Measurements from ENCODE around the gene PSMD1.
"Not testable (repeated sequence)": the region's sequence is repeated elsewhere in the genome, so short reads cannot be mapped to it uniquely, and the experiment has no call there.

Gene PSMD1

GRCh38 chr2:231056453-231057416 lies at the start of gene PSMD1:
Gene PSMD1, plus strand, starts transcription at chr2:231056867. Its CDS starts 159 bp downstream, at chr2:231057026.
- DNase-seq (ENCODE audit: low read depth in 2 of 2), result peak; percentile 88 to 90

GRCh38 chr2:231007286-231008098 lies 49.2 kb upstream of the PSMD1 start:
- no peak for DNase-seq (ENCODE audit: low read depth in 2 of 2)

GRCh38 chr2:231008131-231008530 lies 48.5 kb upstream of the PSMD1 start:
- no peak for DNase-seq (ENCODE audit: low read depth in 2 of 2)

- no peak for DNase-seq (ENCODE audit: low read depth in 2 of 2)
Measured at GRCh38 chr2:231009236-231009919, 47.3 kb upstream of the PSMD1 start.

GRCh38 chr2:231010201-231010730 lies 46.4 kb upstream of the PSMD1 start:
- no peak for DNase-seq (ENCODE audit: low read depth in 2 of 2)

- DNase-seq (ENCODE audit: low read depth in 2 of 2), result no peak
Measured at GRCh38 chr2:231011526-231011925, 45.1 kb upstream of the PSMD1 start.

GRCh38 chr2:231012463-231012862 lies 44.2 kb upstream of the PSMD1 start:
- DNase-seq (ENCODE audit: low read depth in 2 of 2), result no peak

GRCh38 chr2:231013820-231014219 lies 42.8 kb upstream of the PSMD1 start:
- DNase-seq (ENCODE audit: low read depth in 2 of 2), result no peak

GRCh38 chr2:231015478-231015877 lies 41.2 kb upstream of the PSMD1 start:
- DNase-seq (ENCODE audit: low read depth in 2 of 2), result no peak

- no peak for DNase-seq (ENCODE audit: low read depth in 2 of 2)
Measured at GRCh38 chr2:231015926-231016325, 40.7 kb upstream of the PSMD1 start.

- DNase-seq (ENCODE audit: low read depth in 2 of 2), result no peak
Measured at GRCh38 chr2:231016566-231017230, 40.0 kb upstream of the PSMD1 start.

GRCh38 chr2:231017231-231017598 lies 39.5 kb upstream of the PSMD1 start:
- no peak for DNase-seq (ENCODE audit: low read depth in 2 of 2)

GRCh38 chr2:231018184-231018583 lies 38.5 kb upstream of the PSMD1 start:
- no peak for DNase-seq (ENCODE audit: low read depth in 2 of 2)

- DNase-seq (ENCODE audit: low read depth in 2 of 2), result not testable (repeated sequence)
Measured at GRCh38 chr2:231025059-231025458, 31.6 kb upstream of the PSMD1 start.

GRCh38 chr2:231028889-231029288 lies 27.8 kb upstream of the PSMD1 start:
- no peak for DNase-seq (ENCODE audit: low read depth in 2 of 2)

- DNase-seq (ENCODE audit: low read depth in 2 of 2), result no peak
Measured at GRCh38 chr2:231029563-231029962, 27.1 kb upstream of the PSMD1 start.

- DNase-seq (ENCODE audit: low read depth in 2 of 2), result no peak
Measured at GRCh38 chr2:231030725-231031124, 25.9 kb upstream of the PSMD1 start.

GRCh38 chr2:231032575-231033140 lies 24.0 kb upstream of the PSMD1 start:
- DNase-seq (ENCODE audit: low read depth in 2 of 2), result no peak

GRCh38 chr2:231033147-231034132 lies 23.2 kb upstream of the PSMD1 start:
- no peak for DNase-seq (ENCODE audit: low read depth in 2 of 2)
